Stomach (tissue), 9 donors: ENCODE data around the gene OASL. TPM values are rescaled to one million over a fixed set of nuclear protein-coding genes. Genes with fewer than 3 reads are reported as not detected.

Experiments
- DNase-seq, 2 donors: peaks; one replicate each; pipeline versions ENCODE4 v3.0.0 to v3.0.0-alpha.2; 2013 to 2019
- H3K27ac ChIP-seq, 5 donors: fragments of 200-600 bp in 4 of 5; sonication (generic) in 4 of 5; one replicate each; pipeline ENCODE4 v1.5.1; 2013 to 2019; ENCODE audit warnings: mild to moderate bottlenecking in 1 of 5, moderate library complexity in 1 of 5
- H3K27me3 ChIP-seq, 3 donors: fragments of 200-600 bp; sonication (generic); one replicate each; pipeline ENCODE4 v1.5.1; 2017 to 2019; ENCODE audit warnings: mixed run types in 1 of 3
- H3K36me3 ChIP-seq, 4 donors: fragments of 200-600 bp; sonication (generic); 1 replicate in 3 of 4; 2 replicates in 1 of 4; pipeline ENCODE4 v1.5.1; 2016 to 2019
- H3K4me1 ChIP-seq, 4 donors: fragments of 200-600 bp; sonication (generic); one replicate each; pipeline ENCODE4 v1.5.1; 2016 to 2019
- H3K4me3 ChIP-seq, 4 donors: fragments of 200-600 bp; sonication (generic) in 3 of 4; one replicate each; pipeline ENCODE4 v1.5.1; 2016 to 2019; ENCODE audit warnings: mild to moderate bottlenecking in 1 of 4
- H3K9me3 ChIP-seq, 4 donors: fragments of 200-600 bp; sonication (generic); one replicate each; pipeline ENCODE4 v1.5.1; 2016 to 2019
- EP300 ChIP-seq: sonication (generic); formaldehyde crosslinking; IDR thresholded peaks from one replicate; pipeline ENCODE4 v1.6.1; 2017; ENCODE audit warnings: antibody characterized with exemption
- POLR2A ChIP-seq, 4 donors: fragments of 450-650 bp; IDR thresholded peaks; one replicate each; pipeline ENCODE4 v1.6.1; 2016; ENCODE audit warnings: antibody characterized with exemption in 4 of 4, control low read depth in 2 of 4, mild to moderate bottlenecking in 1 of 4, moderate library complexity in 1 of 4
- POLR2AphosphoS5 ChIP-seq, 3 donors: sonication (generic); formaldehyde crosslinking; IDR thresholded peaks; one replicate each; pipeline ENCODE4 v1.6.1; 2016; ENCODE audit warnings: antibody characterized with exemption in 3 of 3
- WGBS, 5 donors: extraction: QIAGEN DNeasy Blood & Tissue Kit in 3 of 5; methylation state at CpG; one replicate each; pipeline versions ENCODE4 v1.1.5 to v1.1.7; 2013 to 2018; 5-methylcytosine and 5-hydroxymethylcytosine counted together
- intact Hi-C: fragments of 100-400 bp; cut with DNase I; formaldehyde crosslinking; loops from one replicate; pipeline ENCODE4 v1.15.1; 2023; ENCODE audit warnings: low total_unique reads
- polyA plus RNA-seq, 3 donors: library from polyadenylated mRNA; stranded (reverse); fragments of 200-250 nt; gene quantifications; one replicate each; pipeline ENCODE4 v1.2.3, GENCODE V29; 2013
- total RNA-seq, 5 donors: library from RNA; depleted of rRNA; stranded (reverse); fragments of >200 nt; gene quantifications; one replicate each; pipeline versions ENCODE4 v1.1.0 to v1.2.3, GENCODE V29; 2014 to 2016
- TF ChIP-seq, protein P1 (sequence below), 7 experiments: fragments of 450-650 bp in 4 of 7; fragments of 200-600 bp in 3 of 7; sonication (generic) in 3 of 7; IDR thresholded peaks; one replicate each; pipeline ENCODE4 v1.5.1; 2016 to 2019; ENCODE audit warnings: antibody characterized with exemption in 7 of 7, control low read depth in 2 of 7, mild to moderate bottlenecking in 1 of 7
- donor health status: healthy with polysubstance abuse.
- donor health status: Bipolar disorder and iron deficiency.
- donor health status: healthy.

Gene OASL
- total and polyA plus RNA-seq, 8 donors: 2.1 to 54.7 (median 22.0) TPM; not detected in 2

DNA sequence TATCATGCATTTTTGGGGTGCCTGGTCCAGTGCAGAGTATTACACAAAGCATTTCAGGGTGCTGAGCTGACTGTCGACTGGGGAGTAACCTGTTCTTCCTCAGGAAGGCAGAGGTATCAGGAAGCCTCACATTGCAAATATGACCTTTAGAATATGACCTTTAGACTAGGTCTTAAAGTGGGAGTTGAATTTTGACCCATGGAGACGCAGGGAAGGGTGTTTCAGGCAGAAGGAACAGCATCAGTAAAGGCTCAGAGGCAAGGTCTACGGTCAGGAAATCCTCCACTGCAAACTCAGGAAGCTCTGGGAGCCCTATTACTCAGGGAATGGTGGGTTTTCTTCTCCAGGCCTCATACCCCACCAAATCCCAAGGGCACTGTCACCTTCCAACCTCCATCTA lies 49.4 kb downstream of the OASL start:
- TF ChIP-seq POLR2AphosphoS5 (IDR thresholded peaks at IDR 0.05) (no peak), EP300 (no peak), POLR2A (IDR thresholded peaks at IDR 0.05) (no peak)
- TF ChIP-seq, protein P1, sequence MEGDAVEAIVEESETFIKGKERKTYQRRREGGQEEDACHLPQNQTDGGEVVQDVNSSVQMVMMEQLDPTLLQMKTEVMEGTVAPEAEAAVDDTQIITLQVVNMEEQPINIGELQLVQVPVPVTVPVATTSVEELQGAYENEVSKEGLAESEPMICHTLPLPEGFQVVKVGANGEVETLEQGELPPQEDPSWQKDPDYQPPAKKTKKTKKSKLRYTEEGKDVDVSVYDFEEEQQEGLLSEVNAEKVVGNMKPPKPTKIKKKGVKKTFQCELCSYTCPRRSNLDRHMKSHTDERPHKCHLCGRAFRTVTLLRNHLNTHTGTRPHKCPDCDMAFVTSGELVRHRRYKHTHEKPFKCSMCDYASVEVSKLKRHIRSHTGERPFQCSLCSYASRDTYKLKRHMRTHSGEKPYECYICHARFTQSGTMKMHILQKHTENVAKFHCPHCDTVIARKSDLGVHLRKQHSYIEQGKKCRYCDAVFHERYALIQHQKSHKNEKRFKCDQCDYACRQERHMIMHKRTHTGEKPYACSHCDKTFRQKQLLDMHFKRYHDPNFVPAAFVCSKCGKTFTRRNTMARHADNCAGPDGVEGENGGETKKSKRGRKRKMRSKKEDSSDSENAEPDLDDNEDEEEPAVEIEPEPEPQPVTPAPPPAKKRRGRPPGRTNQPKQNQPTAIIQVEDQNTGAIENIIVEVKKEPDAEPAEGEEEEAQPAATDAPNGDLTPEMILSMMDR (IDR thresholded peaks at IDR 0.05): no peak
- Histone ChIP-seq H3K4me1 (peaks cover 5 to 11% (median 9%) of the 10 kb centered on the region in 4 donors), H3K9me3 (no peaks in the 10 kb centered on the region), H3K36me3 (peaks cover 0 to 24% (median 18%) of the 10 kb centered on the region in 4 donors), H3K27ac (no peak overlapping the region), H3K27me3 (no peaks in the 10 kb centered on the region), H3K4me3 (no peak overlapping the region)
- 74 to 91% (median 83%) methylated on average over 3 of the region's 3 CpGs for WGBS, 5 donors
- no peak for DNase-seq
- intact Hi-C loops: no loop called here

GRCh38 chr12:120988658-120989057 lies 50.4 kb downstream of the OASL start:
- no peak overlapping the region for H3K27ac ChIP-seq
- H3K4me1 ChIP-seq: peaks cover 10 to 22% (median 16%) of the 10 kb centered on the region in 4 donors
- intact Hi-C loops: no loop called here
- TF ChIP-seq EP300: no peak
- TF ChIP-seq, protein P1 (IDR thresholded peaks at IDR 0.05): no peak
- TF ChIP-seq POLR2AphosphoS5 (IDR thresholded peaks at IDR 0.05): no peak
- no peak for TF ChIP-seq POLR2A (IDR thresholded peaks at IDR 0.05)
- H3K27me3 ChIP-seq: no peaks in the 10 kb centered on the region
- H3K36me3 ChIP-seq: peaks cover 0 to 14% (median 8%) of the 10 kb centered on the region in 4 donors
- WGBS, 5 donors: 89 to 94% (median 92%) methylated on average over 17 of the region's 17 CpGs
- no peak overlapping the region for H3K4me3 ChIP-seq
- no peak for DNase-seq
- no peaks in the 10 kb centered on the region for H3K9me3 ChIP-seq

GRCh38 chr12:120988234-120988633 lies 50.8 kb downstream of the OASL start:
- TF ChIP-seq POLR2AphosphoS5 (IDR thresholded peaks at IDR 0.05) (no peak), POLR2A (IDR thresholded peaks at IDR 0.05) (no peak), EP300 (no peak)
- TF ChIP-seq, protein P1 (IDR thresholded peaks at IDR 0.05): no peak
- Histone ChIP-seq H3K27ac (no peak overlapping the region), H3K9me3 (no peaks in the 10 kb centered on the region), H3K36me3 (peaks cover 0 to 10% (median 7%) of the 10 kb centered on the region in 4 donors), H3K4me3 (no peak overlapping the region), H3K27me3 (no peaks in the 10 kb centered on the region), H3K4me1 (peaks cover 11 to 26% (median 20%) of the 10 kb centered on the region in 4 donors)
- DNase-seq: no peak
- intact Hi-C loops: no loop called here
- whole genome bisulfite sequencing, 5 donors: 89 to 95% (median 91%) methylated on average over 4 of the region's 4 CpGs

GRCh38 chr12:120984351-120984898 lies 54.6 kb downstream of the OASL start:
- peak; percentile 83 to 86 for DNase-seq
- H3K36me3 ChIP-seq: peaks cover 0 to 9% (median 7%) of the 10 kb centered on the region in 4 donors
- 39 to 66% (median 60%) methylated on average over 3 of the region's 3 CpGs for WGBS, 5 donors
- peaks cover 20 to 46% (median 31%) of the 10 kb centered on the region in 4 donors for H3K4me1 ChIP-seq
- peak overlapping the region; percentile 70 to 92 (median 91) for H3K27ac ChIP-seq
- intact Hi-C loops: no loop called here
- TF ChIP-seq EP300 (no peak), POLR2AphosphoS5 (IDR thresholded peaks at IDR 0.05) (peak in 2 of 3 donors; percentile 51 to 77), POLR2A (IDR thresholded peaks at IDR 0.05) (no peak)
- TF ChIP-seq, protein P1 (IDR thresholded peaks at IDR 0.05): no peak
- H3K9me3 ChIP-seq: no peaks in the 10 kb centered on the region
- no peaks in the 10 kb centered on the region for H3K27me3 ChIP-seq
- H3K4me3 ChIP-seq: no peak overlapping the region
